Erythroblast (primary cell): ENCODE measurements around the gene SHANK3.

Experiments
- GATA1 ChIP-seq: IDR thresholded peaks from 2 replicates; pipeline ENCODE4 v1.6.1; 2011; ENCODE audit warnings: low read depth, mild to moderate bottlenecking, control low read depth, low read length, moderate library complexity
- POLR2A ChIP-seq: IDR thresholded peaks from 2 replicates; pipeline ENCODE4 v1.6.1; 2011; ENCODE audit warnings: mild to moderate bottlenecking, low read length

DNA sequence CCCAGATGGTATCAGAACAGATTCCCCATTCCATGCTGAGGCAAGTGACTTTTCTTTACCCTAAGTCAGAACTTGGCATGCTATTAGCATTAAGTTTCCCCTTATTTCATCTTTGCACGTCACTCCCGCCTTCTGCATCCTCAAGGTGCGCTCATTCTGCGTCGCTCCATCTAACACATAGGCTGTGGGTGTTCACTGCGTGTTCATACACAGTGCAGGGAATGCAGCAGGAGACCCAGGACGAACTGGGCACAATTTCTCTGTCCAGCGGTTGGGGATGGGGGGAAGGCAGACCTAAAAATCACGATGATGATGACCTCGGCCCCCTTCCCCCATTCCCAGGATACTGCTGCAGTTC lies 45.7 kb downstream of the SHANK3 start:
- TF ChIP-seq POLR2A: no peak
- TF ChIP-seq GATA1: no peak
